HG03565 (cell line): Measurements from ENCODE around the gene HOXA13.

Experiments
- ATAC-seq: cut with Tn5 transposase; IDR thresholded peaks from one replicate; pipeline ENCODE4 v1.9.1; 2021; ENCODE audit warnings: mild to moderate bottlenecking, moderate library complexity; ENCODE audit not compliant: unreplicated experiment

Gene HOXA13

GRCh38 chr7:27193335-27194001 is 6.4 kb downstream of the HOXA13 start:
- no peak for ATAC-seq

DNA sequence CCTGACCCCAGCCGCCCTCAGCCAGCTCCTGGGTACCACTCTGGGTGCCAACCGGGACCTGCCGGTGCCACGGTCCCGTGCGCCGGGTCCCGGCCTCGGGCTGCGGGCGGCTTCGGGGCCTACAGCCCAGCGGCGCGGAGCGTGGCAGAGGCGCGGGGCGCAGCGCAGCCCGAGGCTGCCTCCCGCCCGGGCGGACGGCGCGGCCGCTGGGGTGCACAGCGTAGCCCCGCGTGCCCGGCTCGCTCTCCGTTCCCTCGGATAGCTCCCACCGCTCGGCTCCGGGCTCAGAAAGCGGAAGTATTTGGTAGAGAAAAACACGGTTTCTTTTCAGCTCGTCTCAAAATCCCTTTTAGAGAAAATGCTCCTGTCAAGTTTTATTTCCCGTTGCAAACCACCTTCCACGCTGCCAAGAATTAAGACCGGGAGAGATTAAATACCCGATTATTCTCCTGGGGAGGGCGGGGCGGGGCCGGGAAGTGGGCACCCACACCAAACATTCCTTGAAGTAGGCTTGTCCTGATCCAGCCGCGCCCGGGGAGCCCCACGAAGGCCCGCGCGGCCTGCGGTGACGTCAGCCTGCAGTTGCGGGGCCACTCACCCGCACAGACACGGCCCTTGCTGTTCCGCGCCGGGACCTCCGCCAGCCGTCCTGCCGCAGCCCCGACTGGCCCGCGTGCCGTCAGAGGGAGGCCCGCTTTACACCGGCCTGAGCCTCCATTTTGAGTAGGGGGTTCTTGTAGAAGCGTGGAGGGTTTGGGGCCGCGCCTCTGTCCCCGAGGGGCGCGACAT is 7.2 kb downstream of the HOXA13 start:
- no peak for ATAC-seq

GRCh38 chr7:27191833-27192545 is 7.9 kb downstream of the HOXA13 start:
- ATAC-seq = no peak

DNA sequence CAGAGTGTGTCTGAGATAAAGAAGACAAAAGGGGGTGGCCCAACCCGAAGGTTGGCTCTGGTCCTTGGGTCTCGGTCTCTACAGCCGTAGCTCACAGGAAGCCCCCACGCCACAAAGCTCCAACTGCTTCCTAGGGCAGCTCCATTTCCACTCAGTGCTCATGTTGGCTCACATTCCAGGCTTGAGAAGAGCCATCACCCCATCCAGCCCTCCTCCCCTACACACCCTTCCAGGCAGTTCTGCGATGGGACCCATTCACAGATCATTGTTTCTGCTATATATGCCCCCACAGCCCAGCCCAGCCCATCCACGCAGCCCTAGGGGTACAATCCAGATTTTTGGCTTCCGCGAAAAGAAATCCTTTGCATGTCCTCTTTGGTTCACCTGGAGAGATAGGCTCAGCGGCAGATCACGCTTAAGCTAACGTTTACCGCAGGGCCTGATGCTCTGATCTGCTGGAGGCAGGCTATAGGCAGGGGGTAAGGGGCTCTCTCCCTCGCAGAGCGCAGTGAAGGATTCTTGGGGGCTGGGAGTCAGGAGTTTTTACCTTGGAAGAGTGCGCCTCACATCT is 8.6 kb downstream of the HOXA13 start:
- no peak for ATAC-seq

- no peak for ATAC-seq
Observed at GRCh38 chr7:27189997-27190748, 9.7 kb downstream of the HOXA13 start.

DNA sequence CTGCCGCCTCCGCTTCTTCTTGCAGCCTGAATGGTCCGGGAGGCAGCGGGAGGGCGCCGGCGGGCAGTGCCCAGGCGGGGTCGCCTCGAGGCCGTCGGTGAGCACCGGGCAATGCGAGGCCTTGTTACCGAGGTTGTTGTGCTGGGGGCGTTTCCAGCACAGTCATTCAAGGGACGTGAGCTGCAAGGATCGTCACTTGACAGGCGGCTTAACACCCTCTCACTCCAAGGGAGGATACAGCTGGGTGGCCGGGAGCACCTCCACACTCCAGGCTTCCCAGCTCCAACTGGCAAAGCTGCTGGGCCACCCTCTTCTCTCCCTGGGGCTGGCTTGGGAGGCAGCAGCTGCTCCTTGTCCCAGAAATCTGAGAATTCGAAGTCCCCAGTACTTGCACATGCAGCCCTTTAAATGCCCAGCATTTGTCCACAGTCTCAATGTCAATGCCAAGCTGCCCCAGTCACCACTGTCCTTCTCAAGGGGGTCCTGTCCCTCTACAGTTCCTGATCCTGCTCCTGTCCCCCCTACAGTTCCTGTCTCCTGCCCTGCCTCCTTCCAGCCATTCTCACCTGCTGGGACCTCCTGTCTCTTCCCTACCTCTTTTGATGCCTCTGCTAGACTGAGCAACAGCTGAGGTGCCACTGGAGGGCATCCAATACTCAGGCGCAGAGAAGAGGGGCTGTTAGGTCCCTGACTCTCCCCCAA is 10.4 kb downstream of the HOXA13 start:
- ATAC-seq = no peak

DNA sequence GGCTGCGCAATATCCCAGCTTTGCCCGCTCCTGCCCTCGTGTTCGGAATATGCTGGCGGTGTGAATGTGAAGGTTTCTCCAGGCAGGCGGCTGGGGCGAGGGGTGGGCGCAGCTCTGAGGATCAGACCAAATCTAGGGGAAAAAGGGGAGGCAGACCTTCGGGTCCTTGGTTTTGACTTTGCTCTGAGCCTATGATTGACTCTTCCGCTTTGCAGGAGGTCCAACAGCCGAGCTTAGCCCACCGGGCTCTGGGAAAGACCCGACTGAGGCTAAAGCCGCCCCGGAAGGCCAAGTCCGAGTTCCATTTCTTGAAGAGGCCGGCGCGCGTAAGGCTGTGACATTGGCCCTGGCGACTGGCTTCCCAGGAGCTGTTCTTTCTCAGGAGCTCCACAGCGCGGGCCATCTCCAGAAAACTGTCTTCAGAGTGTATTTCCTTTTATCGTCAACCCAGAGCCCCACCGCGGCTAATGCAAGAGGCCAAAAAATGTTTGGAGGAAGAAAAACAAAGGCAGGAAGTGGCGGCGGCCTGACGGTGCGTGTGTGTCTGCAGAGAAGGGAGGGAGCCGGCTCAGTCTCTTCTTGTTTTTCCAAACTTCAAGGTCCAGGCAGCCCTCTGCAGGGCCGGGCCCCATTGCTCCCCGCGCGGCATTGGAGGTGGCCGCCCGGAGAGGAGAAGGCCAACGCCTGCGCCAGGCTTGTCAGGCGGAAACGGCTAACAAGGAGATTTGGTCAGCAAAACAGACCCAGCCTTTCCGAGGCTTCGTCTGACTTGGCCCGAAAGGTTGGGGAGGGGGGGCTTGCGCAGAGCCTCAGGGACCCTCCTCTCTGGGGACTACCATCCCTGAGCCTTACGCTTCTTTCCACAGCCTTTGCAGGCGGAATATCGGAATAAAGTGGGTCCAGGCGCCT is 11.3 kb downstream of the HOXA13 start:
- no peak for ATAC-seq

DNA sequence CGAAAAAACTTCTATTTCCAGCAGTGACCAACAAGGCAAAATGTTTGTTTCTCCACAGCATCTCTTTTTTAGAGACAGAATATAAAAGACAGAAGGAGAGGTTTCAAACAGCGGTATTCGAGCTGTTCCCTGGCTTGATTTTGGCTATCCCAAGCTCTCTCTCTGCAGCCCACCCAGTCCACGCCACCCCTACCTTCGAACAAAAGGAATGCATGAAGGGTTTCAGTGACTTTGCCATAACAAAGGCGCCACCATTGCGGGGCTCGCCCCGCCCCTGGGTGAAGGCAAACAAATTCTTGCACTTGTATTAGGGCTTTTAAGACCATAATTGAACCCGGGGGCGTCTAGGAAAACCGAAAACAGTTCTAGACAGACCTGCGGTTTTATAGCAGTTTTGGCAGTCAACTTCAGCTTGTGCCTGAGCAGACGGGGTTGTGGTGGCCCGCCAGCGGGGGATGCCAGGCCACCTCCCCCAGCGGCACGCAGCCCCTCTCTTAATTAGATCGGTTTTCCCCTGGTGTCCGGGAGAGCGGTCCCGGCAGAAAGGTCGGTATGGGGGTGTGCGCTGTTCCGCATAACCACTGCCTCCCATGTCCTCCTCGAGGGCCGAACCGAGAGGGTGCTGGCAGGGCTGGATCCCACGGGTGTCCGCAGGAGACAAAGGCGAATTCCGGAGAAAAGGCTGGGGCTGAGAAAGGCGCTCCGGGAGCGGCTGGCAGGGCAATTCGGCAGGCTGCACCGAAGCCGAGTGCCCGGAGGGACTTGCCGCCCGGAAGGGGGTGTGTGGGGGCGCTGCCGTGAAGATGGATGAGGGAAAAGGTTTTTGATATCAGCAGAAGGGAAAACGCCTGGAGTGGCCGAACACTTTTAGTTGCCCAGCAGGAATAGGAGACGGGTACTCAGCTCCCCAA is 12.2 kb downstream of the HOXA13 start:
- ATAC-seq = no peak

DNA sequence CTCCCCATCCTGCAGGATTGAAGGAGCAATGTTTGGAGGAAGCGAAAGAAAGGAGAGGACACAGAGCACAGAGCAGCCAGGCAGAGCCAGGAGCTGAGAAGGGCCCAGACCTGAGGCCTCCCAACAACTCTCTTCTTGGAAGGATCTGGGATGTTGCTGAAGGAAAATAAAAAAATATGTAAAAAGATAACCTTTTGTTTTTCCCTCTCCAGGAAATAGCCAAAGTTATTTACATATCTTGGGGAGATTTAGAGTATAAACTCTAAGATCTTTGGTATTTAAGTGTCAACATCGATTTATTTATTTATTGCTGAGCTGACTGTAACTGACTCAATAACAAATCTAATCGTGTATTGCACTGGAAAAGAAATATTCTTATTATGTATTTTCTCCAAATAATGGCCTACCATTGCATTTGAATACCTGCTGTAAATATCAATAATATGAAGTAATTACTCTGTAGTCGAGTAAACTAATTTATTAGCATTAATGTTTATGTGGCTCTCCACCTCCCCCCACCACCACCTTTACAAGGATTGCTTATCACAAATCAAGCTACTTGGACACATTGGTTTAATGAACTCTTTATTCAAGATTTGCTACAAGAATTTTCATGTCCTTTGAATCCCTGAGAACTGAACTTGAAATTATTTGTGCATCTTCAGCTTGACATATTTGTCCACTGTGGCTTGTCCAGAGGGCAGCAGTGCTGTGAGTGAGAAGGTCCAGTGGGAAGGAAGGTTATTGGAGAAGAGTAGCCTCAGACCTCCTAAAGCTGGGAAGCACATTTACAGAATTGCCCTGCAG is 13.0 kb downstream of the HOXA13 start:
- no peak for ATAC-seq

- ATAC-seq = no peak
Observed at GRCh38 chr7:27185854-27186667, 13.8 kb downstream of the HOXA13 start.

DNA sequence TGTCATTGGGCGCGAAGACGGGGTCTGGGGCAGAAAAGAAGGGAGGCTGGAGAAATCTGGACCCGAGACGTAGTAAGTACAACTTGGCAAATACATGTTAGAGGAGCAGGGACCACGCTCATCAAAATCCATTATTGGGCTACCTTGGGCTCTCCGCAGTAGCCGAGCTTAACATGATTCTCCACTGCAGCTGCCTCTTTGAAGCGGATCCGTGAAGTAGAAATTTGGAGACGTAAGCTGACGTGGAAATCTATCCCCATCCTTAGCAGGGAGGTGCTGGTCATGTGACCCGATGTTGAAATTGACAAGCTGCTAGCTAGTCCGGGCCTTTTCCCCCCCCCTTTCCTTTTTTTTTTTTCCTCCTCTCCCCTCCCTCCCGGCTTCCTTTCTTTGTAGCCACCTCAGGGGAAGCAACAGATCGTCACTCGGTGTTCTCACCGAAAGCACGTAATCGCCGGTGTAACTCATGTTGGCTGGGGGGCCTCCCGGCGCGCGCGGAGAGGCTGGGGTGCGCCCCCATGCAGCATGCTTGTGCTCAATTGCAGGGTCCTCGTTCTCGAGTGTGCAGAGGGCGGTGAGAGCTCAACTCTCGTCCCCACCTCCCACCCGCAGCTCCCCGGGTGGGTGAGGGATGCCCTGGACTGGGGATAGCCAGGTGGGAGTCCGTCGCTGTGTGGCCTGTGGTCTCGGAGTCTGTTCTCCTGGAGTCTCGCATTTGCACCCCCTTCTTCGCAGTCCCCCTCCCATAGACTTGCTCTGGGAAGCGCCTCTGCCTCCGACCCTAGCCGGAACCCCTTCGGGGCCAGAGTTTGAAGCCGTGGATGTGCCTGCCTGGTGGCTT is 14.7 kb downstream of the HOXA13 start, which contains the start of gene HOXA11:
HOXA11 (minus strand) TSS at position 220 of the 841 bp plus-strand sequence; CDS start at position 132, 88 bp downstream.
- no peak for ATAC-seq

DNA sequence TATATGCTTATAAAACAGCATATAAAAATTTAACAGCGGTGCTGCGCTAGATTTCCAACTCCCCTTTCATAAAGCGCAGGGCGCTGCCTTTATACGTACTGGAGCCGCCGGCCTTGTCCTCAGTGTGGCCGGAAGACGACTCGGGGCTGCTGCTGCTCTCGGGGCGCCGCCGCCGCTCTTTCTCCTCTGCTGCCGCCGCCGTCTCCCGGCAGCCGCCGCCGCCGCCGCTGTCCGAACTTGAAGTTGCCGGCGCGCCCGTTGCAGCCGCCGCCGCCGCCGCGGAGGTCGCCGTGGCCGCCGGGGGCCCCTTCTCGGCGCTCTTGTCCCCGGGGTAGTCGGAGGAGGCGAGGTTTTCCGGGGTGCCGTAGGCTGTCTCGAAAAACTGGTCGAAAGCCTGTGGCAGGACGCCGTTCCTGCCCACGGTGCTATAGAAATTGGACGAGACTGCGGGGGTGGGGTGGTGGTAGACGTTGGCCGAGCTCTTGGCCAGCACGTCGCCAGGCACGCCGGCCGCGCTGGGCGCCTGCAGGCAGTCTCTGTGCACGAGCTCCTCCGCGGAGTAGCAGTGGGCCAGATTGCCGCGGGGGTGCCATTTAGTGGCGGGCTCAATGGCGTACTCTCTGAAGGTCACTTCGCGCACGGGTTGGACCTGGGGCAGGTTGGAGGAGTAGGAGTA is 15.4 kb downstream of the HOXA13 start:
- no peak for ATAC-seq

GRCh38 chr7:27183682-27184336 is 16.1 kb downstream of the HOXA13 start:
- no peak for ATAC-seq
